Stimulated activated CD8-positive, alpha-beta memory T cell treated with anti-CD3 and anti-CD28 coated beads, Interleukin-15, amount 100 ng/mL, for 24 hours (primary cell): ENCODE data around the gene TLR3.
"Not testable (repeated sequence)": the region's sequence is repeated elsewhere in the genome, so short reads cannot be mapped to it uniquely, and the experiment has no call there.

Experiments
- DNase-seq: peaks from one replicate; pipeline ENCODE4 v3.0.0-alpha.2; 2020; ENCODE audit warnings: low read depth

The TLR3 gene

GRCh38 chr4:186068581-186069348, at the start of gene TLR3:
Gene TLR3, plus strand, starts transcription at chr4:186069156. Its CDS starts 7,464 bp downstream, at chr4:186076620.
- no peak for DNase-seq

GRCh38 chr4:186019269-186019668, 49.7 kb upstream of the TLR3 start:
- DNase-seq, result no peak

- DNase-seq, result no peak
Measured at GRCh38 chr4:186020106-186020792, 48.7 kb upstream of the TLR3 start.

GRCh38 chr4:186020793-186021407, 48.1 kb upstream of the TLR3 start:
- no peak for DNase-seq

GRCh38 chr4:186021461-186022167, 47.3 kb upstream of the TLR3 start:
- no peak for DNase-seq

DNA sequence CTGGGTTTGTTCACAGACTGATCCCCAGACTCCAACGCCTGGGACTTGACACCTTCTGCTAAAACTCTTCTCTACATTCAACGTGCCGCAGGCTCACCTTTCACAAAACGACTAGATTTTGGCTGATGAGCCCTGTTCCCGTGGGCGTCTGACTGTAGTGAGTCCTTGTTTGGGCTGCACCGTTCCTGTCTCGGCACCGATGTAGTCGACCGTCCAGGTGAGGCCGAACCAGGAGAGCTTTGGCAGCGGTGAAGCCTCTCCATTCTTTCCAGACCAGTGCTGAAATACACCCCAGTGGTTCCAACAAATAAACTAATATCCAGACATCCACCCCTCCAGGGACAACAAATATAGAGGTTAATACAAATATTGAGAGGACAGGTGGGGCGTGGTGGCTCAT, 45.0 kb upstream of the TLR3 start:
- DNase-seq, result no peak

- DNase-seq, result no peak
Measured at GRCh38 chr4:186024637-186025407, 44.1 kb upstream of the TLR3 start.

DNA sequence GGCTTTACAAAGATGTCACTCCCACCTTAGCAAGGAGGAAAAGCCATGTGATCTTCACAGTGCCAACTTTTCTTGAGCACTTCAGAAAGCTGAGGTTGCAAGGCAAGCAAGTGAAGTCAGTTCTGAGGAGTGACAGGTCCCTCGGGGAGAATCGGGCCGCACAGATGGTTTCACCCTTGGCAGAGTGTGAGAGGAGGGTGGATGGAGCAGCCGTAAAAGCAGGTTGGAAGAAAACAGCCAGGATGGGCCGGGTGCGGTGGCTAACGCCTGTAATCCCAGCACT, 43.6 kb upstream of the TLR3 start:
- no peak for DNase-seq

DNA sequence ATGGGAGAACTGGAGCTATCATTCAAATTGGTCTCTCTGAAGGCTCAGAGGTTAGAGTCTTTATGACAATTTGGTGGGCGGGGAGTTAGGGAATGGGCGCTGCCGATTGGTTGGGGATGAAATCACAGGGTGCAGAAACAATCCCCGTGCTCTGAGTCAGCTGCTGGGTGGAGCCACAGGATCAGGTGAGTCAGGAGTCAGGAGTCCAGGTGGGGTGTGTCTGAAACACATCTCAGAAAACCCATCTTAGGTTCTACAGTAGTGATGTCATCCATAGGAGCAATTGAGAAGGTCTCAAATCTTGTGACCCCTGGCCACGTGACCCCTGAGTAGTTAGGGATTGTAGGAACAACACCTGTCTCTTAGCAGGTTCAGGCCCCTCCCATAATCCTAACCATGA, 41.6 kb upstream of the TLR3 start:
- DNase-seq, result no peak

- no peak for DNase-seq
Measured at GRCh38 chr4:186029571-186030398, 39.2 kb upstream of the TLR3 start.

DNA sequence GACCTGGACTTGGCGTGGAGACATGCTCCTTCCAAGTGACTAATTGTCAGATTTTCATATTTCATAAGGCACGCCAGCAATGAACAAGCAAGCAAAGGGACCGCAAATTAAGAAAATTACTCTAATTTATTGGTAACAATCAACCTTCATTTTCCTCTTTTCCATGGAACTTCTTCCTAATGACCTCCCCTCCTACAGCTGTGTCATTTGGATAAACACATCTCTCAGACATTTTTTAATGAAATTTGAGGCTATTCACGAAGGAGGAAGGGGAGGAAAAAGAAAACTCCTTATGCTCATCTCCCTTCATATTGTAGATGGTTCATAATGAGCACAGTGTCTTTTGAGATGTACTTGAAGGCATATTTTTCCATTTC, 38.6 kb upstream of the TLR3 start:
- no peak for DNase-seq

GRCh38 chr4:186030795-186031194, 38.2 kb upstream of the TLR3 start:
- no peak for DNase-seq

DNA sequence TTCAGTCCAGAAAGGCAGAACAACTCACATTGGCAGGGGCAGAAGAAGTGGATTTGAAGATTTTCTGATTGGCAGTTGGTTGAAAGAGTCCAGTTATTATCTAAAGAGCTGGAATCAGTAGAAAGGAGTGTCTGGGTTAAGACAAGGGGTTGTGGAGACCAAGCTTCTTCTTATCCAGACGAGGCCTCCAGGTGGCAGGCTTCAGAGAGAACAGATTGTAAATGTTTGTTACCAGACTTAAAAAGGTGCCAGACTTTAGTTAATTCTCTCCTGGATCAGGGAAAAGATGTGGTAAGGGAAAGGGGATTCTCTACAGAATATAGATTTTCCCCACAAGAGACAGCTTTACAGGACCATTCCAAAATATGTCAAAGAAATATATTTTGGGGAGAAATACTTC, 36.7 kb upstream of the TLR3 start:
- no peak for DNase-seq

GRCh38 chr4:186033027-186033426, 35.9 kb upstream of the TLR3 start:
- no peak for DNase-seq

- DNase-seq, result not testable (repeated sequence)
Measured at GRCh38 chr4:186034613-186035012, 34.3 kb upstream of the TLR3 start.

GRCh38 chr4:186036976-186037581, 31.9 kb upstream of the TLR3 start:
- no peak for DNase-seq

DNA sequence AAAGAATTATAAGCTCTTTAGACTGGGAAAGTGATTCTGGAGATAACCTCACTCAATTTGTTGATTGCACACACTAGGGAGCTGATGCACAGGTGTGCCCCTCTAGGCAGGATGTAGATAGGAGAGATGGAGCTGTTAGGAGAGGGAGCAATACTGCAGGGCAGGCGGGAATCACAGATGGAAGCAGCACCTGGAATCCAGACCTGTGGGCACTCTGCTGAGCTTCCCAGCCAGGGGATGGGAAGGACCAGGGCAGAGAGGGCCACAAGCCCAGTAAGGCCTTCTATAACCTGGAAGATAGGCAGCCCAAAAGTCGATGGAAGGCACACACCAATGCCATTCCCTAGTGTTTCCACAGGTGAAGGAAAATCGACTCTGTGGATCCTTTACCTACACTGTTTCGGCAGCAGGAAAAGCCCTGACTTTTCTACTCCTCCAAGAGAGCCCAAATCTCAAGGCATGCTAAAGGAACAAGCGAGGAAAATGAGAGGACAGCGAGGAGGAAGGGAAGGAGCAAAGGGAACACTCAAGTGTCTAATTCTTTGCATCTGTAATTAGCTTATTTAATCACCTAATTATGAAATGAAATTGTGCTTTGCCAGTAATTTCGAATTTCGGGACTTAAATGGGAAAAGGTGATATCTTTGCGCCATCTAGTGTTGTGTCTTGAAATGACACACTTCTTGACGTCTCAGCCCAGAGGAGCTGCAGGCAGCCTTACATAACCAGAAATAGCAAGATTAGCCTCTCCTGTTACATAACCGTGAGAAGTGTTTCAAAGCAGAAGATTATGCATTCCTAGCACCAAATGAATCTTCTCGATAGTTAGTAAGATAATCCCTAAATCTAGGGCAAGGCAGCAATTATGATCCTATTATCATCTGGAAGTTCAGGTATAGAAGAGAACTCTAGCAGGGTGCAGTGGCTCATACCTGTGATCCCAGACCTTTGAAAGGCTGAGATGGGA, 31.0 kb upstream of the TLR3 start:
- no peak for DNase-seq

GRCh38 chr4:186039697-186040096, 29.3 kb upstream of the TLR3 start:
- no peak for DNase-seq

GRCh38 chr4:186040316-186040715, 28.6 kb upstream of the TLR3 start:
- DNase-seq, result no peak

GRCh38 chr4:186047501-186047900, 21.5 kb upstream of the TLR3 start:
- DNase-seq, result not testable (repeated sequence)
